Activated naive CD8-positive, alpha-beta T cell treated with anti-CD3 and anti-CD28 coated beads, Interleukin-2, amount 10 ng/mL, durations not matched to agents 7 days and 5 days (primary cell): Measurements from ENCODE around the gene TPH1. TPM values are rescaled to one million over a fixed set of nuclear protein-coding genes. Genes with fewer than 3 reads are reported as not detected.

Source experiments
- ATAC-seq: fragments of 150-1000 bp; cut with Tn5 transposase; one replicate; pipeline ENCODE4 v1.10.0; 2021; ENCODE audit warnings: low read depth, moderate library complexity
- POLR2A ChIA-PET: fragments of 350-600 bp; sonication (Branson Sonifier 250); formaldehyde crosslinking; loops from one replicate; lab custom pipeline; 2021; ENCODE audit warnings: antibody characterized with exemption; lab: Charles Lee
- DNase-seq: peaks from one replicate; pipeline ENCODE4 v3.0.0; 2021
- H3K27ac Mint-ChIP-seq: one replicate; pipeline ENCODE4 v1.8.0; 2022; ENCODE audit warnings: mild to moderate bottlenecking, mixed read lengths
- H3K27me3 Mint-ChIP-seq: one replicate; pipeline ENCODE4 v1.8.0; 2022; ENCODE audit warnings: mild to moderate bottlenecking, moderate library complexity, mixed read lengths
- H3K36me3 Mint-ChIP-seq: one replicate; pipeline ENCODE4 v1.8.0; 2021; ENCODE audit warnings: mild to moderate bottlenecking, mixed read lengths
- H3K4me1 Mint-ChIP-seq: one replicate; pipeline ENCODE4 v1.8.0; 2021; ENCODE audit warnings: mixed read lengths
- H3K4me3 Mint-ChIP-seq: one replicate; pipeline ENCODE4 v1.8.0; 2022; ENCODE audit warnings: mild to moderate bottlenecking, moderate library complexity, mixed read lengths
- H3K9me3 Mint-ChIP-seq: one replicate; pipeline ENCODE4 v1.8.0; 2021; ENCODE audit warnings: mixed read lengths
- total RNA-seq, 2 experiments: library from RNA; stranded (reverse); gene quantifications; one replicate each; pipeline ENCODE4 v1.2.3, GENCODE V29; 2021

Gene TPH1
- under 1 TPM; 0.28 to 0.40 TPM for total RNA-seq

- DNase-seq (no peak), ATAC-seq (no peak)
- H3K4me1 Mint-ChIP-seq: peaks cover 2% of the 10 kb centered on the region
- H3K9me3 Mint-ChIP-seq: peaks cover 2% of the 10 kb centered on the region
- peaks cover 54% of the 10 kb centered on the region for H3K27me3 Mint-ChIP-seq
- no peaks in the 10 kb centered on the region for H3K36me3 Mint-ChIP-seq
- no peak within 1 kb of the TSS for H3K27ac Mint-ChIP-seq
- H3K4me3 Mint-ChIP-seq: no peak within 1 kb of the TSS
- POLR2A ChIA-PET: no interaction called here
These were observed at the start of gene TPH1 for GRCh38 chr11:18046116-18046777. Gene TPH1, minus strand, starts transcription at chr11:18046269. Its CDS starts 5,507 bp downstream, at chr11:18040762.

- ATAC-seq (no peak), DNase-seq (no peak)
- H3K9me3 Mint-ChIP-seq: no peaks in the 10 kb centered on the region
- POLR2A ChIA-PET: interaction anchor here (0.8 to 1.2 kb wide), 2 partner anchors 20 to 80 kb away, joined by 3 to 4 read pairs; no protein-coding TSS in a partner anchor
- no peak overlapping the region for H3K27ac Mint-ChIP-seq
- H3K27me3 Mint-ChIP-seq: no peaks in the 10 kb centered on the region
- peaks cover 2% of the 10 kb centered on the region for H3K4me1 Mint-ChIP-seq
- no peak overlapping the region for H3K4me3 Mint-ChIP-seq
- H3K36me3 Mint-ChIP-seq: peaks cover 25% of the 10 kb centered on the region
These were observed 47.9 kb upstream of the TPH1 start for GRCh38 chr11:18093959-18094358.

- Mint-ChIP-seq H3K4me3 (no peak overlapping the region), H3K36me3 (peaks cover 36% of the 10 kb centered on the region), H3K27me3 (no peaks in the 10 kb centered on the region), H3K9me3 (no peaks in the 10 kb centered on the region), H3K4me1 (no peaks in the 10 kb centered on the region), H3K27ac (no peak overlapping the region)
- no peak for ATAC-seq
- DNase-seq: no peak
- POLR2A ChIA-PET: no interaction called here
These were observed 45.7 kb upstream of the TPH1 start for GRCh38 chr11:18091731-18092130.

- Mint-ChIP-seq H3K36me3 (peaks cover 30% of the 10 kb centered on the region), H3K4me1 (no peaks in the 10 kb centered on the region), H3K9me3 (no peaks in the 10 kb centered on the region), H3K27me3 (no peaks in the 10 kb centered on the region), H3K4me3 (no peak overlapping the region), H3K27ac (no peak overlapping the region)
- DNase-seq (no peak), ATAC-seq (no peak)
- POLR2A ChIA-PET: no interaction called here
These were observed 42.9 kb upstream of the TPH1 start for GRCh38 chr11:18088966-18089365.

- no peak for DNase-seq
- no peaks in the 10 kb centered on the region for H3K9me3 Mint-ChIP-seq
These were observed 42.3 kb upstream of the TPH1 start for GRCh38 chr11:18088366-18088765.

GRCh38 chr11:18081551-18081950 is 35.5 kb upstream of the TPH1 start:
- Mint-ChIP-seq H3K9me3 (no peaks in the 10 kb centered on the region), H3K27ac (no peak overlapping the region), H3K27me3 (no peaks in the 10 kb centered on the region), H3K4me3 (no peak overlapping the region), H3K36me3 (peaks cover 25% of the 10 kb centered on the region), H3K4me1 (no peaks in the 10 kb centered on the region)
- POLR2A ChIA-PET: no interaction called here
- ATAC-seq: no peak
- no peak for DNase-seq

More at GRCh38 chr11:18088366-18088765, 42.3 kb upstream of the TPH1 start:
- no peak overlapping the region for H3K27ac Mint-ChIP-seq
- no peak overlapping the region for H3K4me3 Mint-ChIP-seq
- H3K36me3 Mint-ChIP-seq: peaks cover 26% of the 10 kb centered on the region
- ATAC-seq: no peak
- no peaks in the 10 kb centered on the region for H3K4me1 Mint-ChIP-seq
- POLR2A ChIA-PET: no interaction called here
- no peaks in the 10 kb centered on the region for H3K27me3 Mint-ChIP-seq

GRCh38 chr11:18080451-18080850 is 34.4 kb upstream of the TPH1 start:
- H3K27ac Mint-ChIP-seq: no peak overlapping the region
- H3K9me3 Mint-ChIP-seq: no peaks in the 10 kb centered on the region
- no peak for ATAC-seq
- H3K4me3 Mint-ChIP-seq: no peak overlapping the region
- POLR2A ChIA-PET: no interaction called here
- H3K27me3 Mint-ChIP-seq: no peaks in the 10 kb centered on the region
- H3K4me1 Mint-ChIP-seq: peaks cover 1% of the 10 kb centered on the region
- H3K36me3 Mint-ChIP-seq: peaks cover 25% of the 10 kb centered on the region
- no peak for DNase-seq

GRCh38 chr11:18078909-18079308 is 32.8 kb upstream of the TPH1 start:
- Mint-ChIP-seq H3K27me3 (no peaks in the 10 kb centered on the region), H3K36me3 (peaks cover 21% of the 10 kb centered on the region), H3K9me3 (no peaks in the 10 kb centered on the region), H3K4me3 (no peak overlapping the region), H3K27ac (no peak overlapping the region), H3K4me1 (peaks cover 8% of the 10 kb centered on the region)
- POLR2A ChIA-PET: no interaction called here
- ATAC-seq: no peak
- no peak for DNase-seq

GRCh38 chr11:18075444-18075843 is 29.4 kb upstream of the TPH1 start:
- POLR2A ChIA-PET: no interaction called here
- no peaks in the 10 kb centered on the region for H3K9me3 Mint-ChIP-seq
- no peak overlapping the region for H3K4me3 Mint-ChIP-seq
- no peak overlapping the region for H3K27ac Mint-ChIP-seq
- no peak for DNase-seq
- H3K4me1 Mint-ChIP-seq: peaks cover 8% of the 10 kb centered on the region
- H3K36me3 Mint-ChIP-seq: peaks cover 7% of the 10 kb centered on the region
- no peak for ATAC-seq
- no peaks in the 10 kb centered on the region for H3K27me3 Mint-ChIP-seq

GRCh38 chr11:18071098-18071705 is 25.1 kb upstream of the TPH1 start:
- H3K4me1 Mint-ChIP-seq: peaks cover 8% of the 10 kb centered on the region
- no peaks in the 10 kb centered on the region for H3K36me3 Mint-ChIP-seq
- no peaks in the 10 kb centered on the region for H3K27me3 Mint-ChIP-seq
- H3K4me3 Mint-ChIP-seq: no peak overlapping the region
- POLR2A ChIA-PET: no interaction called here
- ATAC-seq (no peak), DNase-seq (no peak)
- no peaks in the 10 kb centered on the region for H3K9me3 Mint-ChIP-seq
- no peak overlapping the region for H3K27ac Mint-ChIP-seq

- ATAC-seq (no peak), DNase-seq (no peak)
- Mint-ChIP-seq H3K9me3 (no peaks in the 10 kb centered on the region), H3K27me3 (no peaks in the 10 kb centered on the region), H3K36me3 (no peaks in the 10 kb centered on the region), H3K4me3 (no peak overlapping the region), H3K4me1 (no peaks in the 10 kb centered on the region), H3K27ac (no peak overlapping the region)
- POLR2A ChIA-PET: no interaction called here
These were observed 21.3 kb upstream of the TPH1 start for GRCh38 chr11:18067372-18067771.

- ATAC-seq: no peak
- no peaks in the 10 kb centered on the region for H3K36me3 Mint-ChIP-seq
- no peak overlapping the region for H3K4me3 Mint-ChIP-seq
- H3K27ac Mint-ChIP-seq: no peak overlapping the region
- POLR2A ChIA-PET: no interaction called here
- no peaks in the 10 kb centered on the region for H3K27me3 Mint-ChIP-seq
- no peaks in the 10 kb centered on the region for H3K9me3 Mint-ChIP-seq
- DNase-seq: no peak
- H3K4me1 Mint-ChIP-seq: no peaks in the 10 kb centered on the region
These were observed 20.6 kb upstream of the TPH1 start for GRCh38 chr11:18066626-18067025.

GRCh38 chr11:18065572-18065971 is 19.5 kb upstream of the TPH1 start:
- H3K9me3 Mint-ChIP-seq: no peaks in the 10 kb centered on the region
- no peaks in the 10 kb centered on the region for H3K4me1 Mint-ChIP-seq
- no peaks in the 10 kb centered on the region for H3K36me3 Mint-ChIP-seq
- H3K4me3 Mint-ChIP-seq: no peak overlapping the region
- H3K27ac Mint-ChIP-seq: no peak overlapping the region
- ATAC-seq (no peak), DNase-seq (no peak)
- POLR2A ChIA-PET: no interaction called here
- no peaks in the 10 kb centered on the region for H3K27me3 Mint-ChIP-seq

GRCh38 chr11:18064450-18065054 is 18.5 kb upstream of the TPH1 start:
- Mint-ChIP-seq H3K9me3 (no peaks in the 10 kb centered on the region), H3K4me1 (no peaks in the 10 kb centered on the region), H3K27ac (no peak overlapping the region), H3K36me3 (no peaks in the 10 kb centered on the region), H3K4me3 (no peak overlapping the region), H3K27me3 (no peaks in the 10 kb centered on the region)
- ATAC-seq (no peak), DNase-seq (no peak)
- POLR2A ChIA-PET: no interaction called here
